HepG2 (cell line): ENCODE data around the gene INSYN2B. TPM values are rescaled to one million over a fixed set of nuclear protein-coding genes. Genes with fewer than 3 reads are reported as not detected.

ENCODE experiments used
- ATAC-seq: fragments of 200-7000 bp; cut with Tn5 transposase; 3 replicates; pipeline ENCODE4 v1.9.1; 2020; ENCODE audit warnings: mild to moderate bottlenecking, moderate library complexity
- BruUV-seq: library from RNA; stranded (reverse); fragments of 400-500 nt; replicated peaks from 2 replicates; lab custom pipeline; 2021; lab: Mats Ljungman, UMichigan
- CTCF ChIA-PET: fragments of 300-600 bp; formaldehyde crosslinking; extraction: SDS; loops from one replicate; lab custom pipeline; 2021; ENCODE audit warnings: low total read pairs, inconsistent platforms, low intra/inter-chr PET ratio; lab: Yijun Ruan, JAX
- POLR2A ChIA-PET: fragments of 350-600 bp; sonication (Branson Sonifier 250); formaldehyde crosslinking; loops from one replicate; lab custom pipeline; 2020; ENCODE audit warnings: antibody characterized with exemption, inconsistent platforms; lab: Yijun Ruan, JAX
- DNase-seq: peaks from one replicate; pipeline ENCODE4 v3.0.0-alpha.2; 2015; ENCODE audit warnings: low spot score
- FAIRE-seq: peaks from 3 replicates; lab custom pipeline; 2011; peaks lifted over from hg19 to GRCh38; lab: Jason Lieb, UNC
- H2AFZ ChIP-seq: one replicate; pipeline ENCODE4 v1.6.1; 2011; ENCODE audit warnings: low read length, inconsistent platforms
- H3K27ac ChIP-seq: fragments of 300-600 bp; 3 replicates; pipeline ENCODE4 v1.8.0; 2011; ENCODE audit warnings: mixed run types, mild to moderate bottlenecking, mixed read lengths, low read length, inconsistent platforms; ENCODE audit not compliant: insufficient read depth; ENCODE audit errors: extremely low read length
- H3K27me3 ChIP-seq, 2 experiments: fragments of 200-600 bp in 1 of 2; 2 replicates in 1 of 2; 3 replicates in 1 of 2; pipeline versions ENCODE4 v1.6.0 to v1.8.0; 2011; ENCODE audit warnings: low read length in 2 of 2, mild to moderate bottlenecking in 2 of 2, moderate library complexity in 2 of 2, inconsistent platforms in 1 of 2; ENCODE audit not compliant: insufficient read depth in 2 of 2, control insufficient read depth in 1 of 2
- H3K36me3 ChIP-seq, 2 experiments: fragments of 200-600 bp in 1 of 2; replicated peaks in 1 of 2; 2 replicates in 1 of 2; 3 replicates in 1 of 2; pipeline versions ENCODE4 v1.5.1 to v1.8.0; 2011; ENCODE audit warnings: low read length in 2 of 2, inconsistent platforms in 1 of 2; ENCODE audit not compliant: insufficient read depth in 2 of 2, control insufficient read depth in 1 of 2
- H3K4me1 ChIP-seq: 2 replicates; pipeline ENCODE4 v1.5.1; 2012; ENCODE audit warnings: low read length, inconsistent platforms; ENCODE audit not compliant: insufficient read depth
- H3K4me2 ChIP-seq: 2 replicates; pipeline ENCODE4 v1.6.0; 2011; ENCODE audit warnings: low read depth, low read length, inconsistent platforms
- H3K4me3 ChIP-seq, 3 experiments: fragments of 200-600 bp in 1 of 3; sonication (generic), shearing (Covaris generic) in 1 of 3; replicated peaks in 1 of 3; 2 replicates each; pipeline ENCODE4 v1.5.1; 2011 to 2016; ENCODE audit warnings: low read length in 3 of 3, inconsistent platforms in 2 of 3, low read depth in 2 of 3, mild to moderate bottlenecking in 2 of 3, control low read depth in 1 of 3, mixed read lengths in 1 of 3; ENCODE audit not compliant: insufficient read depth in 1 of 3
- H3K79me2 ChIP-seq: one replicate; pipeline ENCODE4 v1.6.1; 2011; ENCODE audit warnings: low read length, inconsistent platforms; ENCODE audit not compliant: insufficient read depth
- H3K9ac ChIP-seq: 2 replicates; pipeline ENCODE4 v1.6.0; 2011; ENCODE audit warnings: mild to moderate bottlenecking, low read depth, low read length, inconsistent platforms; ENCODE audit not compliant: insufficient read depth
- H3K9me3 ChIP-seq: 2 replicates; pipeline ENCODE4 v1.5.1; 2012; ENCODE audit warnings: mild to moderate bottlenecking, low read length
- H4K20me1 ChIP-seq: 2 replicates; pipeline ENCODE4 v1.6.0; 2011; ENCODE audit warnings: inconsistent platforms, mild to moderate bottlenecking, low read length, moderate library complexity; ENCODE audit not compliant: insufficient read depth
- ARHGAP35 ChIP-seq: sonication (generic); formaldehyde crosslinking; IDR thresholded peaks from 2 replicates; pipeline ENCODE4 v1.9.0; 2022; ENCODE audit warnings: mild to moderate bottlenecking, inconsistent platforms, moderate library complexity, missing genetic modification reagents, borderline replicate concordance
- CEBPZ ChIP-seq: IDR thresholded peaks from 2 replicates; pipeline ENCODE4 v1.6.1; 2012; ENCODE audit warnings: low read length, improper control_type of control experiment
- HDAC1 ChIP-seq: sonication (generic); formaldehyde crosslinking; IDR thresholded peaks from 2 replicates; pipeline ENCODE4 v1.5.1; 2020; ENCODE audit warnings: mild to moderate bottlenecking, missing genetic modification reagents
- KDM4B ChIP-seq: sonication (generic); formaldehyde crosslinking; IDR thresholded peaks from 2 replicates; pipeline ENCODE4 v1.4.0; 2020; ENCODE audit warnings: missing genetic modification reagents
- NCOR1 ChIP-seq: fragments of 200-600 bp; sonication (generic); IDR thresholded peaks from 2 replicates; pipeline ENCODE4 v1.7.0; 2017; ENCODE audit warnings: antibody characterized with exemption, low read length, borderline replicate concordance
- ZNF280D ChIP-seq: sonication (generic); formaldehyde crosslinking; IDR thresholded peaks from 2 replicates; pipeline ENCODE4 v1.5.1; 2020; ENCODE audit warnings: mild to moderate bottlenecking, missing genetic modification reagents
- ZNF547 ChIP-seq: sonication (generic); formaldehyde crosslinking; IDR thresholded peaks from 2 replicates; pipeline ENCODE4 v1.5.1; 2020; ENCODE audit warnings: mild to moderate bottlenecking, missing genetic modification reagents
- WGBS: methylation state at CpG from one replicate; pipeline ENCODE4 v1.1.6; 2017; ENCODE audit warnings: low lambda C conversion rate; 5-methylcytosine and 5-hydroxymethylcytosine counted together
- in situ Hi-C: cut with HindIII; loops from 2 replicates; pipeline ENCODE4 v1.10.0; 2017; ENCODE audit warnings: low pct_unique_long_range_greater_than_20kb; ENCODE audit not compliant: extremely low pct_ligation_motif_present
- intact Hi-C: fragments of 100-400 bp; cut with micrococcal nuclease; formaldehyde crosslinking; loops from one replicate; pipeline ENCODE4 v1.10.0; 2022; ENCODE audit not compliant: unreplicated experiment
- polyA plus RNA-seq, 8 experiments: library from polyadenylated mRNA; depleted of rRNA in 3 of 8; stranded (reverse) in 7 of 8; unstranded in 1 of 8; fragments of >200 nt; fragmentation: Illumina TruSeq in 4 of 8; extraction: Trizol in 4 of 8; gene quantifications; 2 replicates each; pipeline versions ENCODE4 v1.2.1 to v1.2.3, GENCODE V29; 2011 to 2016; ENCODE audit warnings: low read depth in 4 of 8, missing spikeins in 1 of 8, mixed read lengths in 1 of 8; ENCODE audit not compliant: insufficient read depth in 1 of 8
- total RNA-seq, 5 experiments: library from RNA; depleted of rRNA; stranded (reverse); fragments of >200 nt; fragmentation: Illumina TruSeq; extraction: Trizol; gene quantifications; 2 replicates each; pipeline ENCODE4 v1.2.3, GENCODE V29; 2016; ENCODE audit warnings: low read depth in 1 of 5

The INSYN2B gene
- total and polyA plus RNA-seq, 2 of the 13 experiments (the other 11 are each of a cell fraction or from before 2014, with no cell fraction given), result not detected

- Histone ChIP-seq H4K20me1 (no peaks in the 10 kb centered on the region), H3K9ac (no peak overlapping the region), H3K9me3 (no peaks in the 10 kb centered on the region), H3K36me3 (no peaks in the 10 kb centered on the region), H3K4me3 (no peak overlapping the region), H3K4me1 (no peaks in the 10 kb centered on the region), H3K27me3 (no peaks in the 10 kb centered on the region), H3K4me2 (no peak overlapping the region), H3K27ac (no peak overlapping the region), H2AFZ (no peak overlapping the region), H3K79me2 (no peaks in the 10 kb centered on the region)
- no peak for FAIRE-seq
- in situ Hi-C loops, result no loop called here
- ChIA-PET POLR2A (no interaction called here), CTCF (no interaction called here)
- WGBS, result 5% methylated on average over 4 of the region's 4 CpGs
- no peak for ATAC-seq
- BruUV-seq, result no TSS peak
- intact Hi-C loops, result no loop called here
- TF ChIP-seq HDAC1 (no peak), KDM4B (no peak)
- no peak for DNase-seq
Observed at GRCh38 chr5:169889572-169889971, 90.7 kb downstream of the INSYN2B start.

GRCh38 chr5:169886677-169887076 is 93.6 kb downstream of the INSYN2B start:
- 7% methylated on average over 4 of the region's 4 CpGs for WGBS
- BruUV-seq, result no TSS peak

More at GRCh38 chr5:169886677-169887076, 93.6 kb downstream of the INSYN2B start:
- no peak for ATAC-seq
- FAIRE-seq, result no peak
- TF ChIP-seq CEBPZ (no peak), ZNF280D (CRISPR knock-in tag) (no peak), ZNF547 (CRISPR knock-in tag) (no peak), ARHGAP35 (CRISPR knock-in tag) (no peak), NCOR1 (no peak)
- CTCF ChIA-PET, result no interaction called here
- in situ Hi-C loops, result no loop called here
- Histone ChIP-seq H3K9ac (no peak overlapping the region), H3K36me3 (no peaks in the 10 kb centered on the region), H3K9me3 (no peaks in the 10 kb centered on the region), H3K27me3 (no peaks in the 10 kb centered on the region; a peak in 1 of 5 replicates), H3K4me3 (no peak overlapping the region), H3K27ac (no peak overlapping the region), H2AFZ (no peak overlapping the region), H3K4me2 (no peak overlapping the region), H3K4me1 (no peaks in the 10 kb centered on the region), H4K20me1 (no peaks in the 10 kb centered on the region), H3K79me2 (no peaks in the 10 kb centered on the region)
- no peak for DNase-seq
- intact Hi-C loops, result no loop called here
- POLR2A ChIA-PET, result no interaction called here
